Stimulated activated CD4-positive, alpha-beta T cell treated with anti-CD3 and anti-CD28 coated beads, Interleukin-4, amount 100 ng/mL, for 24 hours (primary cell): Measurements from ENCODE around the gene OR52H1.

Experiments
- DNase-seq: peaks from one replicate; pipeline ENCODE4 v3.0.0-alpha.2; 2020

OR52H1 gene

GRCh38 chr11:5531053-5531831 is 17.1 kb downstream of the OR52H1 start:
- no peak for DNase-seq

- no peak for DNase-seq
Measured at GRCh38 chr11:5528495-5528894, 19.8 kb downstream of the OR52H1 start.

GRCh38 chr11:5527716-5528115 is 20.6 kb downstream of the OR52H1 start:
- DNase-seq = no peak

GRCh38 chr11:5524756-5525155 is 23.6 kb downstream of the OR52H1 start:
- no peak for DNase-seq

GRCh38 chr11:5522308-5522707 is 26.0 kb downstream of the OR52H1 start:
- DNase-seq = no peak

GRCh38 chr11:5521540-5521939 is 26.8 kb downstream of the OR52H1 start:
- no peak for DNase-seq

GRCh38 chr11:5516599-5516998 is 31.7 kb downstream of the OR52H1 start, which contains the start of gene UBQLNL:
UBQLNL (minus strand) TSS chr11:5516699; CDS start chr11:5516441, 258 bp downstream.
- no peak for DNase-seq

GRCh38 chr11:5514841-5515240 is 33.5 kb downstream of the OR52H1 start:
- no peak for DNase-seq

GRCh38 chr11:5509803-5510202 is 38.5 kb downstream of the OR52H1 start, which contains the start of gene UBQLN3:
UBQLN3 (minus strand) TSS chr11:5509957; CDS start chr11:5509558, 399 bp downstream.
- no peak for DNase-seq

GRCh38 chr11:5508605-5509004 is 39.7 kb downstream of the OR52H1 start:
- no peak for DNase-seq

GRCh38 chr11:5507933-5508305 is 40.4 kb downstream of the OR52H1 start:
- no peak for DNase-seq

- no peak for DNase-seq
Measured at GRCh38 chr11:5507177-5507932, 41.0 kb downstream of the OR52H1 start.

GRCh38 chr11:5505363-5506048 is 42.8 kb downstream of the OR52H1 start:
- DNase-seq = no peak

- DNase-seq = no peak
Measured at GRCh38 chr11:5504403-5504921, 43.9 kb downstream of the OR52H1 start.

- no peak for DNase-seq
Measured at GRCh38 chr11:5500393-5500801, 47.9 kb downstream of the OR52H1 start.

GRCh38 chr11:5499671-5500070 is 48.7 kb downstream of the OR52H1 start:
- DNase-seq = no peak
